ENCODE data around the gene WASL.

Gene WASL

DNA sequence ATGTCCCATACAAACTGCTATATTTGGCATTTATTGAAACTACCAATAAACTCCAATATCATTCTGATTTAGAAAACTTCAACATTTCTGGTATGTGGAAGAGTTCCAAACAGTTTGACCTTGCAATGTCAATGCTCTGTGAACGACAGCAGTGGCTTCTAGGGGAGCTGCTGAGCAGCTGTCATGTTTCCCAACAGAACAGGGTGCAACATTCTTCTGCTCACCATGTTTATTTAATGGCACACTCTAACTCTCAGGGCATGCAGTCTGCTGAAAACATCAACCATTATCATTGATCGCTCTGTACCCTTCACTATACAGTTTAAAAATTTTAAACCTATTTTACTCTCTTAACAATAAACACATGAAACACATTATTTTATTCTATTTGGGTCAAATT is 67.2 kb downstream of the WASL start:
- no peak for TF ChIP-seq POLR2A (IDR thresholded peaks at IDR 0.05; ENCODE audit: low read length)
- DNase-seq: no peak

DNA sequence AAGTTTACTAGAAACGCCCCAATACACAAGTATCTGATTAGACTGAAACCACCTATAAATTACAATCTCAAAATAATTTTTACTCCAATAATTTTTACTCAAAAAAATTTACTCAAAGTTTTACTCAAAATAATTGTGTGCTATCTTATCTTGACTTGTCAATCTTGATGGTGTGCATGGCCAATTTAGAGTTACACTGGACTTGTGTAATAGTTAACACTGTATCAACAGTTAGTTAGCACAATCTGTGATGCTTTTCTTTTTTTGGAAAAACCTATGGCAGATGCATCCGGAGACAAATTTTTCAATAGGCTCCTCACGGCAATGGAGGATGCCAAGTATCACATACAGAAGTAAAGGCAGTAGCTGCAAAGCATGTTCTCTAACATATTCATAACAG is 68.2 kb downstream of the WASL start:
- no peak for TF ChIP-seq GATA1 (IDR thresholded peaks at IDR 0.05; ENCODE audit: low read depth, low read length)
- TF ChIP-seq POLR2A (IDR thresholded peaks at IDR 0.05; ENCODE audit: low read length): no peak
- DNase-seq: no peak

DNA sequence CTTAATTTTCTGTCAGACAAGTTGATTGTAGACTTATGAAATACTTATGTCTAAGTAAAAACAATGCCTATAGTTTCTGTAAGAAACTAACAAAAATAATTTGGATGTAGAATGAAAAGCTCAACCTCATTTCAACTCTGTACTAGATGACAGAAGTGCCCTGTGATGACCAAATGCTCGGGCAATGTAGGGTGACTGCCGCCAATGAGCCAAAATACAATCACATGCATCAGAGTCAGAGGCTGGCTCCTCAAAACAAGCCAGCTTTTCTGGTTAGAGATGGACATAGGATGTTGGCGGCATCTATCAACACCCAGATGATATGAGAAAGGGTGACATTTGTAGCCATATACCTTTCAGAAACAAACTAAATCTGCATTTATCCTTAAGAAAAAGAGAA is 69.2 kb downstream of the WASL start:
- TF ChIP-seq GATA1 (IDR thresholded peaks at IDR 0.05; ENCODE audit: low read depth, low read length): no peak
- TF ChIP-seq POLR2A (IDR thresholded peaks at IDR 0.05; ENCODE audit: low read length): no peak
- no peak for DNase-seq

DNA sequence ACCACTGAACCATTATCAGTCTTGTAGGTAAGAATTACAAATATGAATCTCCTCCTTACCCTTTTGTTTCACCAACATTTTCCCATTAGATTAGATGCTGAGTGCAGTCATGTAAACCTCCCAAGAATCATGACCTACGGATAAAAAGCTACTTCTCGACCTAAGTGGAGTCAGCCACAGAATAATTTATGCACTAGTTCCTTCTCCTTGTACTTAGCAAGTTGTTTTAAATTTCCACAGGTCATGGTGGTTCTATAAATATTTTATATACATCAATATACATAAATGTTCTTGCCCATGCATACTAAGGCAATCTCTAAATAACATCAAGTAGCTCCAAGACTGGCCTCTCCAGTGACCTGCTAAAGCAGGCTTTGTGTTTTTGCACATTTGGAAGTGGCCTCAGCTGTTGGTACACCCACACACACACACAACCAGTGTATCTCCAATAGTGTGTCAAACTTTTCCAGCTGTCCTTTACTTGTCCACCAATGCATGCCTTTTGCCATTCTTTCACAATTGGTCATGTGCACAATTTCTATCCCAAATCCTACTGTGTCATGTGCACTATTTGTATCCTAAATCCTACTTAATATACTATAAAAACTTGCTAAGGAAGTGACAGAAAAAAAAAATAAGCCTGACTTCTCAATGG is 71.6 kb downstream of the WASL start:
- TF ChIP-seq GATA1 (IDR thresholded peaks at IDR 0.05; ENCODE audit: low read depth, low read length): no peak
- no peak for TF ChIP-seq POLR2A (IDR thresholded peaks at IDR 0.05; ENCODE audit: low read length)
- DNase-seq: no peak

DNA sequence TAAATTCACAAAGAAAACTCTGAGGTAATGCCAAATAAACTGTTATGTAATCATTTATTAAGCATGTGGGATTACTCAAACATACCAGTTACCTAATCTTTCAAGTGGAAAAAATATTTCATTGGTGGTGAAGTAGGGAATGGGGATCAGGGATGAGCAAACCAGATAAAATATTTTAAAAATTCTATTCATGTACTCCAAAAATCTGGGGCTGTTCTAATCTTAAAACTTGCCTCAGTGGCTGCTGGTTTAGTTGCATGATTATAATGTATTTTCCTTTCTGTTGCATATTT is 73.7 kb downstream of the WASL start:
- no peak for DNase-seq
- TF ChIP-seq POLR2A (IDR thresholded peaks at IDR 0.05; ENCODE audit: low read length) (no peak), GATA1 (IDR thresholded peaks at IDR 0.05; ENCODE audit: low read depth, low read length) (no peak)

DNA sequence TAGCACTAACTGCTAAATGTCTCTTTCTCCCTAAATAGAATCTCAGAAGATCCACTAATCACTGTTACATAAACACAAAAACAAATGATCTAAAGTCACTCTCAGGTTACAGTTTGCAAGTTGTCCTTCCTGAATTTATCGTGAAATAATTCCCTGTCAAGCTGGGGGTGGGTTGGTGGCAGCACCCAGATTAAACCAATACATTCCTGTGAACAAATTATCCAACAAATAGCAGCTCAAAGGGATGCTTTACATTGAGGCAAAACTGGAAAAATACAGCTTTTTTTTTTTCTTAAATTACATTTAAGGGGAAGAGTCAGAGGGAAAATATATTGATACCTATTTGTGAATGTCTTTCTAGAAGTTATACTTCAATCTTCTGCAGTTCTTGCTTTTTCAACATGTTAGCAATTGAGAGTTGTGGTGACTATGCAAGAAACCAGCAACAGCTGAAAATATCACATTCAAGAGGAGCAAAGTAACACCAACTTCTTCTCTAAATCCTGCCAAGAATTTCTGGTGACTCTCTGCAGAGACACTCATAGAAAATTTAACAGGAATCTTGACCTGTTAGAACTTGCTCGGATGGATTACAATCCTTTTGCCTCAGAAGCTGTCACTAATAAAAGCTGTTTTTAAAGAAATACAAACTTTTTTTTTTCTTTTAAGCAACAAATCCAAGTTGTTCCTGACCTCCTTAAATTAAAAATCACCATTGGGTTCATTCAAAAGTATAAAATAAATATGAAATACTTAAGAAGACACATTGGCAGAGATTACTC is 74.2 kb downstream of the WASL start:
- TF ChIP-seq GATA1 (IDR thresholded peaks at IDR 0.05; ENCODE audit: low read depth, low read length): no peak
- no peak for TF ChIP-seq POLR2A (IDR thresholded peaks at IDR 0.05; ENCODE audit: low read length)
- DNase-seq: no peak

DNA sequence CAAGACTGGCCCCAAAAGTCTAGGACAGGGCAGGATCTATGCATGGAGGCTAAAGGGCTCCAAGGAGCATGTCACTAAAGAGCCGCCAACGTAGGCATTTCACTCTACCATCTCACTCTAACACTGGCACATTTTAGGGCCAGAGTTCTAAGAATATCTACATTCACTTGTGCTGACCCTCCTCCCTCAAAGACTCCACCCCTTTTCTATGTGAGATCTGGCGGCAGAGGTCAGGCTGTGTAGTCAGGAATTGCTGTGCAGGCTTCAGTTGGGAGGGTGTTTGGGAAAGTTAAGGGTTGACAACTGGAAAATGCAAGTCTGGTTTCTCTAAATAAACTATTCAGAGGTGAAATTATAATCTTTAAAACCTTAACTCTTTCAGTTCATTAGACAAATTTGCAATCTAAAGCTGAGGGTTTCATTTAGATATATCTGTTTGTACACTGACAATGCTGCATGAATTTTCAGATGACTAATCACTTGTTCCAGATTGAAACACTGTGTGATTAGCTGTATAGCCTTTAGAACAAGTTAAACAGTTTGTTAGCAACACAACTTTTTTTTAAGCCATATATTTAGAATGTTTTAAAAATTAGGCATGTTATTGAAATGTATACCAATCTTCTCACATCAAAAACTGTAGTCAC is 74.9 kb downstream of the WASL start:
- TF ChIP-seq POLR2A (IDR thresholded peaks at IDR 0.05; ENCODE audit: low read length): no peak
- no peak for TF ChIP-seq GATA1 (IDR thresholded peaks at IDR 0.05; ENCODE audit: low read depth, low read length)

DNA sequence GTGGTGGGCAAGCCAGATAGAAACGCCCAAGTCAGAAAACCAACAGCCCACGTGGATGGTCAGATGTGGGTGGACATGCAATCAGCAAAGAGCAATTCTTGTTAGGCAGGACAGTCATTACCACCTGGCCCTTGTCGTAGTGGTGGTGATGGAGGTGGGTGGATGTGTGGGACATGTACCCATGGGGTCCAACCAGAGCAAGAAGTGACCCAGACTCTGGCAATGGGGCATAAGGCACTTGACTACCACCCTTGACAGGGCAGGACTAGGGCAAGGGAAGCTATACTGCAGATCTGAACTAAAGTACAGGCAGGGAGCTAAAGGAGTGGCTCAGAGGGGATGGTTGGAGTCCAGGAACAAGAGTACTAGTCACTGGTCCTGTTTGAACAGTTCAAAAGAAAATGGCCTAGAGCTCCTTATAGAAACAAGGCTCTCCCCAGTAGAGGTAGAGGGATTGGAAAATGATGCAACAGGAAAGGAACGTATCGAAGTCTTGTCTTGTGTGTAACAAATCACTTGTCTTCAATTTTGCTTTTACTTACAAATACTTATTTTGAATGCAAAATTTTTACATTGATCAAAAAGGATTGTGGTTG is 75.6 kb downstream of the WASL start:
- TF ChIP-seq GATA1 (IDR thresholded peaks at IDR 0.05; ENCODE audit: low read depth, low read length) (no peak), POLR2A (IDR thresholded peaks at IDR 0.05; ENCODE audit: low read length) (no peak)
- DNase-seq: peak in 1 of 2 experiments; percentile 3

More for the DNA sequence above, 74.9 kb downstream of the WASL start:
- DNase-seq: no peak

DNA sequence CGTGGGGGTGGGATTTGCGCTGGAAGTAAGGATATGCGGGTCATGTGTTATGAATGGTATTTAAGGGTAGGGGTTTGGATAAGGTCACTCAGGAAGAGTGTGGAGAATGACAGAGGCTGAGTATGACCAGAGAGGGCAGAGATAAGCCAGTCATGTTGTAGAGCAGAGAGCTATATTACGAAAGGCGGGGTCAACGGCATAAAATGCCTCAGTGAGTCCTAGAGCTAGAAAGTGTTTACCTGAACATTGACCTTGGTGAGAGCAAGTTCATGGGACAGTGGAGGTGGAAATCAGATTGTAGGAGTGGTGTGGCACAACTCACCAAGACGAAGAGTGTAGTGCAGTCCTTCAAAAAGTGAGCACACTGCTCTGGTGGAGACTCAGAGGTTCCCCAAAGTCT is 79.3 kb downstream of the WASL start:
- no peak for DNase-seq
- TF ChIP-seq GATA1 (IDR thresholded peaks at IDR 0.05; ENCODE audit: low read depth, low read length): no peak

DNA sequence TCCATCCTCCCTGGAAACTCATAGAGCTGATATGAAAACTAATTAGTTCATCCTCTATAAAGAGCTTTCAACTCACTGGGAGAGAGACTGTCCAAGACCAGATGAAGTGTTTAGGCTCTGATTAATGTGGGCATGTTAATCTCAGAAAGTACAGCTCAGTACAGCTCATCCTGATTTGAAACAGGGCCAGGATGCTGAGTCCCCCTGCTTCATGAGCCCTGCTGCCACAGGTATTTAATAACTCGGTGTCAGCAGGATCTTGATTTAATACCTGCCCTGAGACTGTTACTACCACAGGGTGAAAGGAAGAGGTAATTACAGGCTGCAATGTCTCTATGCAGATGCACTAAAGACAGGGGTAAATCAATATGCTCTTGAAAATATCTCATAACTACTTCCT is 82.3 kb downstream of the WASL start:
- TF ChIP-seq GATA1 (IDR thresholded peaks at IDR 0.05; ENCODE audit: low read depth, low read length): no peak
- no peak for DNase-seq

DNA sequence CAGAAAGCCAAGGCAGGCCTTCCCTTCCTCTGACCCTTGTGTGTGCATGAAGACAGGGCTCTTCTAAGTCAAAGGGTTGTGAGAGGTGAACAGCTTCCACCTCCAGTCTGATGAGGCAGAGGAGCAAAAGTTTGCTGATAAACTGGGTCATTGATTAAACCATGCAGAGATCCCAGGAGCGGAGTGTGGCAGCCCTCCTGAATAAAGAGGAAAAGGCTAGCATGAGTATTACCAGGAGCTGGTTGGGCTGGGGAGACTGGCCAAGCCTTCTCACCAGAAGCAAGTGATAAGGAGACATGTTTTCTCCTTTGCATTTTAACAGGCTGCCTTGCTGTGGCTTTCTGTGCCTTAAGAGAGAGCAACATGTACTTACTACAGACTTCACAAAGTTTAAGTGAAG is 82.9 kb downstream of the WASL start:
- no peak for DNase-seq
- TF ChIP-seq POLR2A (IDR thresholded peaks at IDR 0.05; ENCODE audit: low read length) (no peak), GATA1 (IDR thresholded peaks at IDR 0.05; ENCODE audit: low read depth, low read length) (no peak)

DNA sequence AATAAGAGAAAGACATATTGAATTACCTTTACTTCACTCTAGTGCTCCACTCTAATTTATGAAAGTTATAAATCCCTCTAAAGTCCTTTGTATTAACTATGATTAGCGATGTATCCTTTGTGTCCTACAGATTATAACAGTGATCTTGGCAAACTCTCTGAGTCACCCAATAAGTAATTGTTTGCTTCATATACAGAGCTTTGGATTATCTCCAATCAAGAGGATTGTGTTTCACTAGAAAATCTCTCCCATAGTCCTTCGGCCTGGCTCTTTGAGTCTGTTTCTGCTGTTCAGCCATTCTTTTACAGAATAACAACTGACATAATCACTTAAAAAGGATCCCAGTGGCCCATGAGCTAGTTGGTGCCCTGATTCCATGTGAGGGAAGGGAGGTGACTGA is 83.6 kb downstream of the WASL start:
- no peak for DNase-seq
- TF ChIP-seq POLR2A (IDR thresholded peaks at IDR 0.05; ENCODE audit: low read length) (no peak), GATA1 (IDR thresholded peaks at IDR 0.05; ENCODE audit: low read depth, low read length) (no peak)

DNA sequence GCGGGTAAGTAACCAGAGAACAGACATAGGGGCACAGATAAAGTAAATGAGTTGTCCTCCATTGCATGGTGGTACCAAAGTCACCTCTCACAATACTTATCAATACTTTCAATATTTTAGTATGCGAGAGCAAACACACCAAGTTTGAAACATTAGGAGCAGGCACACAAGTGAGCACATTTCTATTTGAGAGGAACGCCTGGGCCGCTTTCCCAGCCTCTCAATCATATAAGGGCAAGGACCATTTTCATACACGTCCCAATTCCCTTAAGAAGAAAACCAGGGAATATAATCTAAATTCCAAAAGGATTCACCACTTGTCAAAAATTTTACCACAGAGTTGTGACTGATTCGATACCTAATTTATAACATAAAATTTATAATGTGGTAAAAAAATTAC is 85.6 kb downstream of the WASL start:
- TF ChIP-seq POLR2A (IDR thresholded peaks at IDR 0.05; ENCODE audit: low read length): no peak
- TF ChIP-seq GATA1 (IDR thresholded peaks at IDR 0.05; ENCODE audit: low read depth, low read length): no peak
- no peak for DNase-seq

DNA sequence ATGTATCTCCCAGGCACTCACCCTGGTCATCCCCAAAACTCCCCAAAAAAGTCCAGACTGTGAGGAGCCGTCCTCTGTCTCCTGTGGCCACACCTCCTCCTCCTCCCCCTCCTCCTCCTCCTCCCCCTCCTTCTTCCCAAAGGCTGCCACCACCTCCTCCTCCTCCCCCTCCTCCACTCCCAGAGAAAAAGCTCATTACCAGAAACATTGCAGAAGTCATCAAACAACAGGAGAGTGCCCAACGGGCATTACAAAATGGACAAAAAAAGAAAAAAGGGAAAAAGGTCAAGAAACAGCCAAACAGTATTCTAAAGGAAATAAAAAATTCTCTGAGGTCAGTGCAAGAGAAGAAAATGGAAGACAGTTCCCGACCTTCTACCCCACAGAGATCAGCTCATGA is 86.0 kb downstream of the WASL start:
- no peak for TF ChIP-seq POLR2A (IDR thresholded peaks at IDR 0.05; ENCODE audit: low read length)
- TF ChIP-seq GATA1 (IDR thresholded peaks at IDR 0.05; ENCODE audit: low read depth, low read length): no peak
- DNase-seq: no peak

DNA sequence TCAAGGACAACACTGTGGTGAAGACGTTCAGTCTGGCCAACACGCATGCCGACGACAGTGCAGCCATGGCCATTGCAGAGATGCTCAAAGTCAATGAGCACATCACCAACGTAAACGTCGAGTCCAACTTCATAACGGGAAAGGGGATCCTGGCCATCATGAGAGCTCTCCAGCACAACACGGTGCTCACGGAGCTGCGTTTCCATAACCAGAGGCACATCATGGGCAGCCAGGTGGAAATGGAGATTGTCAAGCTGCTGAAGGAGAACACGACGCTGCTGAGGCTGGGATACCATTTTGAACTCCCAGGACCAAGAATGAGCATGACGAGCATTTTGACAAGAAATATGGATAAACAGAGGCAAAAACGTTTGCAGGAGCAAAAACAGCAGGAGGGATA is 86.5 kb downstream of the WASL start:
- TF ChIP-seq GATA1 (IDR thresholded peaks at IDR 0.05; ENCODE audit: low read depth, low read length) (no peak), POLR2A (IDR thresholded peaks at IDR 0.05; ENCODE audit: low read length) (no peak)
- DNase-seq: no peak

All from erythroblast (primary cell).